ENCODE data around the gene ATL3. TPM values are rescaled to one million over a fixed set of nuclear protein-coding genes. Genes with fewer than 3 reads are reported as not detected.

Gene ATL3
- total and polyA plus RNA-seq, 2 of the 4 experiments (the other 2 are of a cell fraction), result 19.9 to 131 TPM

- peaks cover 34% of the 10 kb centered on the region for H3K36me3 ChIP-seq (ENCODE audit: control insufficient read depth, insufficient read depth, low read length)
- no CpG with 5 or more reads among the region's 3 CpGs for whole genome bisulfite sequencing, 2 experiments (ENCODE audit: extremely low coverage in 2 of 2, insufficient read length in 1 of 2)
Observed at GRCh38 chr11:63629426-63629825, 41.8 kb downstream of the ATL3 start.

More at GRCh38 chr11:63629426-63629825, 41.8 kb downstream of the ATL3 start:
- in situ Hi-C loops (cut with MboI; ENCODE audit: low sequenced_read_pairs), result no loop called here
- no peak overlapping the region for H3K4me2 ChIP-seq (ENCODE audit: low read depth, low read length)
- H3K27me3 ChIP-seq (ENCODE audit: control insufficient read depth, insufficient read depth, low read length), result no peaks in the 10 kb centered on the region
- H3K9ac ChIP-seq (ENCODE audit: low read depth, low read length), result no peak overlapping the region
- no peak overlapping the region for H2AFZ ChIP-seq (replicated peaks; ENCODE audit: low read length, poor library complexity)
- H3K9me1 ChIP-seq (ENCODE audit: insufficient read depth, low read length), result no peaks in the 10 kb centered on the region
- ChIA-PET CTCF (interaction anchor here (0.6 to 0.8 kb wide), 3 partner anchors 15 to 606 kb away, joined by 3 read pairs; partner anchors contain the start of gene PLAAT3), POLR2A (ENCODE audit: unreplicated experiment) (no interaction called here)
- H2AK5ac ChIP-seq (ENCODE audit: low read depth, low read length), result no peak overlapping the region
- H2BK20ac ChIP-seq (ENCODE audit: low read depth, low read length), result no peak overlapping the region
- no peak overlapping the region for H2BK5ac ChIP-seq (ENCODE audit: low read depth, low read length, poor library complexity, severe bottlenecking)
- no peak overlapping the region for H2AK9ac ChIP-seq (replicated peaks; ENCODE audit: low read depth, low read length, poor library complexity)
- no peaks in the 10 kb centered on the region; a peak in 1 of 4 replicates for H3K79me1 ChIP-seq (ENCODE audit: low read depth in 1 of 2, low read length in 2 of 2)
- no peaks in the 10 kb centered on the region for H4K20me1 ChIP-seq (ENCODE audit: insufficient read depth, low read length)
- no peak overlapping the region for H4K5ac ChIP-seq (ENCODE audit: low read depth, low read length)
- H3K18ac ChIP-seq (ENCODE audit: low read depth, low read length), result no peak overlapping the region
- H3K56ac ChIP-seq (ENCODE audit: extremely low read depth, insufficient read depth, low read length), result no peak overlapping the region
- no peak overlapping the region for H2BK15ac ChIP-seq (ENCODE audit: low read depth, low read length)
- H3K23ac ChIP-seq (ENCODE audit: low read depth, low read length), result no peak overlapping the region
- no peak for DNase-seq
- no peak for ATAC-seq (ENCODE audit: low read depth)
- BruUV-seq (replicated peaks), result no TSS peak
- H2BK120ac ChIP-seq (ENCODE audit: low read depth, low read length), result no peak overlapping the region
- no peak overlapping the region for H3K4me3 ChIP-seq (ENCODE audit: insufficient read depth, low read depth, low read length)
- TF ChIP-seq RAD21 (IDR thresholded peaks at IDR 0.05; ENCODE audit: low read length) (no peak), FOS (IDR thresholded peaks at IDR 0.05; ENCODE audit: low read depth, low read length) (no peak), MXI1 (IDR thresholded peaks at IDR 0.05; ENCODE audit: borderline replicate concordance, low read depth, low read length) (no peak), CEBPB (IDR thresholded peaks at IDR 0.05; ENCODE audit: low read depth, low read length) (no peak), BHLHE40 (IDR thresholded peaks at IDR 0.05; ENCODE audit: low read depth, low read length) (no peak), MAZ (IDR thresholded peaks at IDR 0.05; ENCODE audit: borderline replicate concordance, low read depth, low read length) (no peak), CTCF (conservative IDR thresholded peaks at IDR 0.05; ENCODE audit: low read depth, low read length) (no peak), RFX5 (IDR thresholded peaks at IDR 0.05; ENCODE audit: low read depth, low read length) (no peak), SMC3 (IDR thresholded peaks at IDR 0.05; ENCODE audit: low read depth, low read length) (no peak), POLR2A (IDR thresholded peaks at IDR 0.05; ENCODE audit: low read depth, low read length) (no peak), RCOR1 (IDR thresholded peaks at IDR 0.05; ENCODE audit: insufficient replicate concordance, low read length) (no peak), NFE2L2 (IDR thresholded peaks at IDR 0.05; ENCODE audit: low read depth, low read length) (no peak), ELK1 (IDR thresholded peaks at IDR 0.05; ENCODE audit: borderline replicate concordance, low read depth, low read length) (no peak), CHD1 (IDR thresholded peaks at IDR 0.05; ENCODE audit: low read depth, low read length) (no peak), MAFK (IDR thresholded peaks at IDR 0.05; ENCODE audit: low read depth, low read length) (no peak), USF2 (IDR thresholded peaks at IDR 0.05; ENCODE audit: low read depth, low read length) (no peak)
- no peaks in the 10 kb centered on the region for H3K4me1 ChIP-seq (ENCODE audit: control insufficient read depth, insufficient read depth, low read length)
- H3K4ac ChIP-seq (ENCODE audit: low read depth, low read length), result no peak overlapping the region
- no peak overlapping the region for H4K8ac ChIP-seq (ENCODE audit: low read depth in 2 of 2, low read length in 2 of 2)
- intact Hi-C loops (cut with micrococcal nuclease), result no loop called here
- H3K9me3 ChIP-seq (ENCODE audit: control insufficient read depth, insufficient read depth, low read length), result no peaks in the 10 kb centered on the region
- dilution Hi-C loops (cut with HindIII; ENCODE audit: low sequenced_read_pairs, unreplicated experiment), result no loop called here
- H3K27ac ChIP-seq (ENCODE audit: insufficient read depth, low read length), result no peak overlapping the region
- no peak overlapping the region for H3K14ac ChIP-seq (replicated peaks; ENCODE audit: low read depth, low read length)
- no peak overlapping the region for H4K91ac ChIP-seq (ENCODE audit: insufficient read depth, low read depth, low read length)
